GM23248 (cell line): Measurements from ENCODE around the gene TRIP12.

ENCODE experiments used
- EZH2 ChIP-seq: fragments of 200-600 bp; sonication (generic); IDR thresholded peaks from 2 replicates; pipeline ENCODE4 v1.6.1; 2018; ENCODE audit warnings: antibody characterized with exemption, mild to moderate bottlenecking; ENCODE audit not compliant: insufficient read depth, poor library complexity, severe bottlenecking
- EZH2phosphoT487 ChIP-seq: fragments of 200-600 bp; sonication (generic); IDR thresholded peaks from 2 replicates; pipeline ENCODE4 v1.6.1; 2018; ENCODE audit warnings: antibody characterized with exemption, moderate library complexity, mild to moderate bottlenecking, low read depth; ENCODE audit not compliant: insufficient read depth

DNA sequence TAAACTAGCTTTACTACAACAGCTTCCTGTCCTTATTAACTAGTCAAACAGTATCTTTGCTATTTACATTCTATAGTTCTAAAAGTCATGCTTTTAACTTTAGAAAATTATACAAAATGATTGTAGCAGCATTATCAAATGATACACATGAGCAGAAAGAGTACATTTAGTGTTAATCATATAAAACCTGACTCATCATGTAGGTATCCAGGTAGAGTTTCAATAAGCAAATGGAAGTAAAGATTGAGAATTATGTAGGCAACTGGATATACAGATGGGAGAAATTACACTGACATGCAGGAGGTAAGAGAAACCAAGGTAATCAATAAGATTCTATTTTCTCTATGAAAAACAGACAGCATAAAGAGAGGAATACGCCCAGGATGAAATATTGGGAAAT, 33.8 kb downstream of the TRIP12 start:
- TF ChIP-seq EZH2 (no peak), EZH2phosphoT487 (no peak)
